ENCODE results near the gene ERI2. TPM values are rescaled to one million over a fixed set of nuclear protein-coding genes. Genes with fewer than 3 reads are reported as not detected.

Gene ERI2
- total RNA-seq, 1 experiment from 2014 or later, result 22.4 TPM

- H3K4me2 ChIP-seq (ENCODE audit: insufficient read depth, insufficient read length, low read length), result no peak overlapping the region
Measured at GRCh38 chr16:20853143-20853542, 46.9 kb upstream of the ERI2 start.

More at GRCh38 chr16:20853143-20853542, 46.9 kb upstream of the ERI2 start:
- H2BK5ac ChIP-seq (ENCODE audit: insufficient read length, low read length), result no peak overlapping the region
- no peaks in the 10 kb centered on the region for H3K79me1 ChIP-seq (ENCODE audit: insufficient read depth, low read depth, low read length, poor library complexity, severe bottlenecking)
- TF ChIP-seq CTCF (conservative IDR thresholded peaks at IDR 0.05), result no peak
- H2AK5ac ChIP-seq (ENCODE audit: insufficient read length, low read length), result no peak overlapping the region
- no peak overlapping the region for H3K18ac ChIP-seq (ENCODE audit: insufficient read length, low read depth, low read length)
- no peaks in the 10 kb centered on the region for H3K27me3 Mint-ChIP-seq (ENCODE audit: low read depth)
- no peak overlapping the region for H3K4ac ChIP-seq (ENCODE audit: low read depth, low read length)
- H4K91ac ChIP-seq (ENCODE audit: insufficient read length, low read depth, low read length), result no peak overlapping the region
- H3K4me1 ChIP-seq (ENCODE audit: insufficient read depth, low read length), result no peaks in the 10 kb centered on the region; the same call in 1 of the 2 replicates
- no peak overlapping the region for H2BK15ac ChIP-seq (ENCODE audit: low read depth, low read length)
- H4K5ac ChIP-seq (ENCODE audit: insufficient read length, low read depth, low read length), result no peak overlapping the region
- no peaks in the 10 kb centered on the region for H4K20me1 ChIP-seq (ENCODE audit: control insufficient read depth, insufficient read depth, insufficient read length)
- no peak overlapping the region for H2AFZ ChIP-seq (ENCODE audit: low read length)
- no CpG with 5 or more reads among the region's 5 CpGs for WGBS (ENCODE audit: extremely low coverage, insufficient read length, low lambda C conversion rate)
- no peak overlapping the region for H2BK120ac ChIP-seq (ENCODE audit: low read depth, low read length, poor library complexity, severe bottlenecking)
- H3T11ph ChIP-seq (ENCODE audit: low read length), result no peak overlapping the region
- no peak overlapping the region for H3K14ac ChIP-seq (ENCODE audit: insufficient read depth, low read length)
- no peak overlapping the region for H3K27ac ChIP-seq (ENCODE audit: insufficient read length, low read depth, low read length)
- no peaks in the 10 kb centered on the region for H3K9me3 ChIP-seq (ENCODE audit: control insufficient read depth, low read depth, low read length)
- H3K23me2 ChIP-seq (ENCODE audit: insufficient read length, low read depth, low read length, poor library complexity, severe bottlenecking), result no peaks in the 10 kb centered on the region
- no peak overlapping the region; a peak in 1 of 7 replicates for H3K27ac Mint-ChIP-seq
- H3K9me3 Mint-ChIP-seq, result no peaks in the 10 kb centered on the region
- no peak overlapping the region for H4K8ac ChIP-seq (replicated peaks; ENCODE audit: insufficient read length, low read depth, low read length)
- H2BK12ac ChIP-seq (ENCODE audit: insufficient read length, low read depth, low read length), result no peak overlapping the region
- H3K27me3 ChIP-seq (ENCODE audit: insufficient read depth, low read length), result no peaks in the 10 kb centered on the region; the same call in 1 of the 2 replicates
- H3K79me2 ChIP-seq (ENCODE audit: insufficient read depth, low read length), result no peaks in the 10 kb centered on the region
- no peak for DNase-seq
- peaks cover 12 to 14% of the 10 kb centered on the region in 2 experiments for H3K4me1 Mint-ChIP-seq
- H3K56ac ChIP-seq (ENCODE audit: insufficient read length, low read depth, low read length), result no peak overlapping the region
- peaks cover 4 to 14% (median 6%) of the 10 kb centered on the region in 3 experiments; a peak in 3 of 7 replicates for H3K36me3 Mint-ChIP-seq (ENCODE audit: insufficient read depth in 1 of 3, low read depth in 3 of 3)
- no peak overlapping the region for H3K4me3 Mint-ChIP-seq
- no peak overlapping the region for H3K23ac ChIP-seq (ENCODE audit: insufficient read length, low read depth, low read length)
- H3K9ac ChIP-seq (ENCODE audit: extremely low read depth, insufficient read length, low read length), result no peak overlapping the region
- H2BK20ac ChIP-seq (ENCODE audit: low read depth, low read length, poor library complexity, severe bottlenecking), result no peak overlapping the region

Measured in H9 (cell line).